DMS114 treated with DMSO at 0.1 percent for 48 hours (cell line): ENCODE results near the gene NBAS.
"Not testable (repeated sequence)": the region's sequence is repeated elsewhere in the genome, so short reads cannot be mapped to it uniquely, and the experiment has no call there.

Experiments used
- DNase-seq: peaks from one replicate; lab custom pipeline; 2025; ENCODE audit not compliant: unreplicated experiment; lab: John Stamatoyannopoulos, UW

Gene NBAS

DNA sequence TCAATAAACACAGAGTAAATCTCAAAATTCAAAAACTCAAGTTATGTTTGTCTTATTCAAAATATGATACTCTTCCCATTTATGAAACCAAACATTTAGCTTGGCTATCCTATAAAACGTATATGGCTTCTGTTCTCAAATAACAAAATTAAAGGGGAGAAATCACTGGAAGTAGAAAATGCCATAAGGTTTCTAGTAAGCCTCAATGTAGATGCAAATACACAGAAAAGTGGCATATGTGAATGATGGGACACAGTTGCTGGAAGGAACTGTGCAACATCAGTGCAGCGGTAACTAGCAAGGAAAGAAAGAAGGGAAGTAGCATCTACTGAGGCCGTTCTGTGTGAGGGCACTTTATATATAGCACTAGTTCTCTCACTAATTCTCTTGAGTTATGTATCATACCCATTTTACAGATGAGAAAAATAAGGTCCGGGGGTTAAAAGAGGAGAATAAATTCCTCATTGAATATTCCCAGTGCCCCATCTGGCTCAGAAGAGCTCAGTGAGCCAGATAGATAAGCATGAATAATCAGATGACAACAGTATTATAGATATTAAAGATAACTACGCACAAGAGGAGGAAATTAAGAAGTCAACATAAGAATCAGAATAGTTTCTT lies 27.2 kb downstream of the NBAS start:
- no peak for DNase-seq

DNA sequence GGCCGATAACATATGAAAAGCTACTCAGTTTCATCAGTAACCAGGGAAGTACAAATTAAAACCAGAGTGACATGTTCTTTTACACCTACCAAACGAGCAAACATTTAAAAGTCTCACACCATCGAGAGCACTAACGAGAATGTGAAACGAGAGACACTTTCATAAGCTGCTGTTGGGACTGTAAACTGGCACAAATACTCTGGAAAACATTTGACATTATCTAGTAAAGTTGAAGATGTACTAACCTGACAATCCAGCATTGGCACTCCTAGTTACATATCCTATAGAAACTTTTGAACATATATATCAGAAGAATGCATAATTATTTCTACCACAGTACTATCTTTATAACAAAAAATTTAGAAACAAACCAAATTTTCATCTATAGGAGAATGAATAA lies 28.1 kb downstream of the NBAS start:
- DNase-seq = no peak

DNA sequence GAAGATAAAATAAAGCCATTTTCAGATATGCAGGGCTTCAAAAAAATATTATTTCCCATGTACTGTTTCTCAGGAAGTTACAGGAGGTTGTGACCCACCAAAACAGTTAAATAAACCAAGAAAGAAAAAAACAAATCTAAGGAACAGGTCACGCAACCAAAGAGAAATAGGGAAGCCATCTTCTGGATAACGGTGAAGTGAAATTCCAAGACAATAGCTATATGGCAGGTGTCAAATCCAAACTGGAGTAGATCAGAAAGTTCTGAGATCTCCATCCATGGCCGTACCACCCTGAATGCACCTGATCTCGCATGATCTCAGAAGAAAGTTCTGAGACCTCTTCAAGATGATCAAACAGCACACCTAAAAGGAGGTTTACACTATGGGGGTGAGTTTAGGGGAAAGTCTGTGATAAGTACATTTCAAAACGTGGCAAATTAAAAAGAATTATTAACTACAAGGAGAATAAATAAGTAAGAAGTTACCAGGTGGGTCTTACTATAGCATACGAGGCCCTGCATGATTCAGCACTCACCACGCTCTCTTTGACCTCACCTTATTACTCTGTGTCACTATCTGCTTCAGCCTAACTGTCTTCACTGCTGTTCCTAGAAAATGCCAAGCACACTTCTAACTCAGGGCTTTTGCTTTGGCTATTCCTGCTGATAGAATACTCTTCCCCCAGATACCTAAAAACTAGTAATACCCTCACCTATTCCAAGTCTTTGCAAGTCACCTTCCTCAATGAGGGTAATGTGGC lies 29.9 kb downstream of the NBAS start:
- no peak for DNase-seq

DNA sequence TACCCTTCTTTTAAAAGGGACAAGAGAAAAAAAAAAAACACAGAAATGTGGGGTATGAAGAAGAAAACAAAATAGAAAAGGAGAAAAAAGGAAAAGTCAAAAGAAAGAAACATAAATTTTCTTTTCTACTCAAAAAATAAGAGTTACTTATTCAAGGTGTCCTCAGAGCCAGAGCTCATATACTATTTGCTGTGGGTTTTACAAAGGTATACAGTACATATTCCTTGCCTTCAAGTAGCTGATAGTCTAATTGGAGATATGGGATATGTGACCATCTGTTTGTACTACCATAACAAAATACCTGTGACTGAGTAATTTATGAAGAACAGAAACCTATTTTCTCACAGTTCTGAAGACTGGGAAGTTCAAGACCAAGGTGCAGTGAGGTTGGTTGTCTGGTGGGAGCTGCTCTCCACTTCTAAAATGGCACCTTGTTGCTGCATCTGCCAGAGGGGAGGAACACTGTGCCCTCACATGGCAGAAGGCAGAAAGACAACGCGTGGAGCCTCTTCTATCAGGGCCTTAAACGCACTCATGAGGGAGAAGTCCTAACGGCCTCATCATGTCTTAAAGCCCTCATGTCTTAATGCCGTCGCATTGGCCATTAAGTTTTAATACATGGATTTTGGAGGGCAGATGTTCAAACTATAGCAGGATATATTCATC lies 33.9 kb downstream of the NBAS start:
- DNase-seq = no peak

DNA sequence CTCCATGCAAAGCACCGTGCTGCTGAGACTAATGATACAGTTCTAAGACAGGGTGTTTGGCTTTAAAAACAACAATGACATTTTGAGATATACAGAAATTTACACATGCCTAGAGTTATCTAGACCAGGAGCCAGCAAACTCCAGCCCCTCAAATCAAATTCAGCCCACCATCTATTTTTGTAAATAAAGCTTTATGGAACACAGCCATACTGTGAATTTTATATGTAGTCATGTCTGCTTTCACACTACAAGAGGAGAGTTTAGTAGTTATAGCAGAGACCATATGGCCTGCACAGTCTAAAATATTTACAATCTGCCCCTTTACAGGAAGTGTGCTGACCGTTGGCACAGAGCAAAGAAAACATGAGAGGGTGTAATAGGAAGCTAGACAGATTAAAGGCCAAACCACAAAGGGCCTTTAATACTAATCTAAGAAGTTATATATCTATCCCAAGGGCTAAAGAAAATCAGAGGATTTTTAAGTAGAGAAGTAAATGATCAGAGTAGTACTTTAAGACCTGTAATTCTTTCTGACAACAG lies 39.4 kb downstream of the NBAS start:
- no peak for DNase-seq

DNA sequence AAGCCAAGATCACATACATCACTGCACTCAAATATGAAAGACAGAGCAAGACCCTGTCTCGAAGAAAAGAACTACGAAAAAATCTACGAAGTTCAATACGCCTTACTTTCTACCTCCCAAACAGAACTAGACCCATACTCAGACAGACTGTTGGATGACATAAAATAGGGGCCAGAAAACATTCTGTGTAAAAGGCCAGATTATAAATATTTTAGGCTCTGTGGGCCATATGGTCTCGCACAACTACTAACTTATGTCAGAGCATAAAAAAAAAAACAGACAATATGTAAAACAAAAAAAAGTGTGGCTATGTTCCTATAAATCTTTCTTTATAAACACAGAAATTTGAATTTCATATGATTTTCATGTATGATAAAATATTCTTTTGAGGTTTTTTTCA lies 40.8 kb downstream of the NBAS start:
- no peak for DNase-seq

DNA sequence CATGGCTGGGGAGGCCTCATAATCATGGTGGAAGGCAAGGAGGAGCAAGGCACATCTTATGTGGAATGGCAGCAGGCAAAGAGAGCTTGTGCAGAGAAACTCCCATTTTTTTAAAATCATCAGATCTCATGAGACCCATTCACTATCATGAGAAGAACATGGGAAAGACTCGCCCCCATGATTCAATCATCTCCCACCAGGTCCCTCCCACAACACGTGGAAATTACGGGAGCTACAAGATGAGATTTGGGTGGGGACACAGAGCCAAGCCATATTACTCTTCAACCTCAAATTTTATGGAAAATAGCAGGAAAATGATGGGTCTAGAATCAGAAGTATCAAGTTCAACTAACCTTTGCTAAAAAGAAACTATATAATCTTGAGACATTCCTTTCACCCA lies 42.4 kb downstream of the NBAS start:
- DNase-seq = not testable (repeated sequence)

DNA sequence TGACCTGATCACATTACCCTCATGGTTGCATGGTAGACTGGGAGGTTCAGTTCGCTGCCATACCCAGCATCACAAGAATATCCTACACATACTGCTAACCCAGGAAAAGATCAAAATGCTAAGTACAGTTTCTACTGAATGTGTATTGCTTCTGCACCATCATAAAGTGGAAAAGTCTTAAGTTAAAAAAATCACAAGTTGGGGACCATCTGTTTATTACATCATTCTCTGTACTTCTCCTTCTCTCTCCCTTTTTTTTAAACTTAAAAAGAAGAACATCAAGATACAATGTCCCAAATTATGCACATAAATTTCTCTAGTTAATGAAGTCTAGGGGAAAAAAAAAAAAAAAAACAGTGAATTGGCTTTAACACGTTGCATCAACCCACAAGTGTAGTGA lies 43.3 kb downstream of the NBAS start:
- DNase-seq = no peak

DNA sequence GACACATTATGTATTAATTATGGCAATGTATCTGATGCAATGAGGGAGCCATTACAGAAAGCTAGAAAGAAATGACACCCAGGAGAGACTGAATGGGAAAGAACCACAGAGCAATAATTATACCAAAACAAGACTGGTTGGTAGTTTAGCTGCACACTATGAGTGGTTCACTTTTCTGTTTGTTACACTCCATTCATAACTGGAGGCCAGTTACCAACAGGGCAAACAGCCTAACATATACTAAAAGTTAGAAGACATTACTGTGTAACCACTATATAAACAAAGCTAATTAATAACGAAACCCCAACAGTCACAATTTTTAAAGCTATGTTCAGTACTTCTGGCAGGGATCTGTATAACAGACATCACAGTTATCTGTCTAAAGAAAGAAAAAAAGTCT lies 49.4 kb downstream of the NBAS start:
- DNase-seq = no peak

DNA sequence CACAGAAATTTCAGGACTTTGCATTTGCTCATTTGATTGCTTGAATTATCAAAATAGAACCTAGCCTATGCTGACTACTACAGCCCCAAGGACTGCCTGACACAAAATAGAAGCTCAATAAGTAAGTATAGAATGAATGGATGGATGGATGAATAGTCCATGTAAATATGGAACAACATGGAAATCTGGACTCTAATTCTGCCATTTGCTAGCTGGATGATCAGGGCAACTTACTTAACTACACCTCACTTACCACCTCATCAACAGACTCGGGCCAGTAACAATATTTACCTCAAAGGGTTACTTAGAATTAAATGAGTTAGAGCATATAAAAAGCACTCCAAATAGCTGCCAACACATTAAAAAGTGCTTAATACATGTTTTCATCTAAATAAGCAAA lies 50.6 kb downstream of the NBAS start:
- no peak for DNase-seq

DNA sequence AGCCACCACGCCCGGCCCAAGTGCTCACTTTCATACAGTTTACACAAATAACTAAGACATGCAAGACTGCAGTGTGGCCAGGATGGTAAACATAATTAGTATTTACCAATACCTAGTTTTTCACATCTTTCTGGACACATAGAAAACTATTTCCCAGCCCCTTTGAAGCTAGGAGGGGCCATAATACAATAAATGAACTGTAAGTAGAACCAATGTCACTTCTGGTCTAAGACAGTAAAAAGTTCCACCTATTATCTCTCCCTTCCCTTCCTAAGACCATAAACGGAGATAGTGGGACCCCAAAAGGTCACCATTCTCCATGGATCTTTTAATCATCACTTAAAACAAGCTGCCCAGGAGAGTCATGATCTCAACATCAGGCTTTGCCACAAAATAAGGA lies 51.0 kb downstream of the NBAS start:
- no peak for DNase-seq

DNA sequence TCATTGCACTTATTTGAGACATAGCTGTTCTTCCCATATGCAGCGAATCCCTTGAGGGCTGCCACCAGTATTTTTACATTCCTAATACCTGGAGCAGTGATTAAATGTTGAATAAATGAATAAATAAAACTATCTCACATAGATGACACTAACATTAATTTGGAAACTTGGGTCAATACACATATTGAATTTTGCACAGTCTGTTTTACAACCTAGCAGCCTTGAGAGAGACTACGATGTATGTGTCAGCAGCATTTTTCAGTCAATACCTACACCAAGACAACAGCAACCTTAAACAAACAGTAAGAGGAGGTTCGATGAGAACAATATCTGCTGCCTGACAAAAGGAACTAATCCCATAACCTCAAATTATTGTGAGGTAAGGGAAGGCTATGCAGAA lies 53.4 kb downstream of the NBAS start:
- no peak for DNase-seq

DNA sequence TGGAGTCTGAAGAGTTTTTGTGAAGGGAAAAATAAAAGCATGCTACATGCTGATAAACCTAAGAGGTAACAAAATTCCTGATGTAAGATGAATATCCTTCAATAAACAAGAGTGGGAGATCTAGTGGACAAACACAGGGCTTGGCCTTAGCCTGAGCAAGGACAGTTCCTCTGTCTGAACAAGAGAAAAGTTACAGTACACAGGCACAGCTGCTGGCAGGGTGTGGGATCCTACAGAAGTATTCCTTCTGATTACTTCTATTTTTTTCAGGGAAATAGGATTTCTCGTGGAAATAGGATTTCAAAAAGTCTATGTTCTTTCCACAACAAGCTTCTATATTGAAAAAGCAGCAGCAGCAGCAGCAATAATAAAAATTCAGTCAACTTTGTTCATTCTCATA lies 54.1 kb downstream of the NBAS start:
- DNase-seq = no peak

DNA sequence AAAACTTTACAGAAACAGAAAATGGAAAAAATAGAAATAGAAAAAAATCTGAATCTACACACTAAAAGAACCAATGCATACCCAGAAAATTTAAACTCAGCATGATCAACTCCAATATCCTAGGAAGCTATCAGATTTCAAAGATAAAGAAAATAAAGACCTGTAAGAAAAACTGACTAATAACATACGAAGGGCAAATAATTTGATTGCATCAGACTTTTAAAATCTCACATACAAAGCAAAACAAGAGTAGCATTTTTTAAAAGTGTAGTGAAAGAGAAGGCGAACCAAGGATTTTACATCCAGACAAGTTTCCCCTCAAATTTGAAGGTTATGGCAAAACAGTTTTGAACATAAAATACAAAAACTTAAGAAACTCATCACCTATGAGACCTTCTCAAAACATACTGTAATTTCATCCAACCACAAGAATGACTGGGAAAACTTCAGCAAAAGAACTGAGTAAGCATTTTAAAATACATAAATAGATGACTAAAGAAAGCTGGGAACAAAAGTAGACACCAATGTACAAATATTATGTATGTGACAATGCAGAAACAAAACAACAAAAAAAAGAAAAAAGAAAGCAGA lies 54.8 kb downstream of the NBAS start:
- DNase-seq = no peak

DNA sequence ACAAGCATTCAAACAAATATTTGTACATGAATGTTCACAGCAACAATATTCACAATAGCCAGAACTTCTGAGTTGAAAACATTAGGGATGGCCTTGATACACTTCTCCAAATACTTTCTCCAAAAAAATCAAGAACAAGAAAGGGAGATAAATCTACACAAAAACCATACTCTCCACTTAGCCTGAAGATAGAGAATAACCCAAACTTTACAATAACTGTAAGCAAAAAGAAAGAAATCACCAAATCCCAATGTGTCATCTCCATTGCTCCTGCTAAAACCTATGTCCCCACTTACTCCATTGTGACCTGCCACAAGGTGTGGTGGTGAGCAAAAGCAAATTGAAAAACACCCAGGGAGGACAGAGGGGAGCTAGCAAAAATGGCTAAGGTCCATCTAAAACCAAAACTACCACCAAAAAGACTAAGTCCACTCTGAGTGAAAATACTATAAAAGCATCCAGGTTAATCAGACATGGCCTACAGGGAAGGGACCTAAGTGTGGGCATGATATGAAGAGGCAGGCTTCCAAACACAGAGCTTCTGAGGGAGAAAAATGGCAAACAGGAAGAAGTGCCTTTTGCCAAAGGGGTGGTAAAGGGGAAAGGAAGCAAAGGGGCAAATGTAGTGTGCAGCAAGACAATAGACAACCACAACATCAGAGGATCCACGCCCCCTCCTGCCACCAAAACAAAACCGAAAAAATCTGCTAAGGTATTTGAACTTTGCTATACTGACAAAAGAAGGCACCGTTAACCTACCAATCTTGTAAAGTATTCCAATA lies 56.1 kb downstream of the NBAS start:
- DNase-seq = no peak

DNA sequence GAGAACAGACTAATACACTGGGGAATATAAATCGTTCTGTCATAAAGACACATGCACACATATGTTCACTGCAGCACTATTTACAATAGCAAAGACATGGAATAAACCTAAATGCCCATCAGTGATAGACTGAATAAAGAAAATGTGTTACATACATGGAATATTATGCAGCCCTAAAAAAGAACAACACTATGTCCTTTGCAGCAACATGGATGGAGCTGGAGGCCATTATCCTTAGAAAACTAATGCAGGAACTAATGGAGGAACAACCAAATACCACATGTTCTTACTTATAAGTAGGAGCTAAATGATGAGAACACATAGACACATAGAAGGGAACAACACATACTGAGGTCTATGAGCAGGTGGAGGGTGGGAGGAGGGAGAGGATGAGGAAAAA lies 61.9 kb downstream of the NBAS start:
- DNase-seq = not testable (repeated sequence)

DNA sequence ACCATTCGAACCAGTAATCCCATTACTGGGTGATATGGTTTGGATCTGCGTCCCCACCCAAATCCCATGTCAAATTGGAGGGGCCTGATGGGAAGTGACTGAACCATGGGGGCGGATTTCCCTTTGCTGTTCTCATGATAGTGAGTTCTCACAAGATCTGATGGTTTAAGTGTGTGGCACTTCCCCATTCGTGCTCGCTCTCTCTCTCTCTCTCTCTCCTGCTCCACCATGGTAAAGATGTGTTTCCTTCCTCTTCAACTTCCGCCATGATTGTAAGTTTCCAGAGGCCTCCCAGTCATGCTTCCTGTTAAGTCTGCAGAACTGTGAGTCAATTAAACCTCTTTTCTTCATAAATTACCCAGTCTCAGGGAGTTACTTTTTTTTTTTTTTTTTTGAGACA lies 62.6 kb downstream of the NBAS start:
- no peak for DNase-seq

DNA sequence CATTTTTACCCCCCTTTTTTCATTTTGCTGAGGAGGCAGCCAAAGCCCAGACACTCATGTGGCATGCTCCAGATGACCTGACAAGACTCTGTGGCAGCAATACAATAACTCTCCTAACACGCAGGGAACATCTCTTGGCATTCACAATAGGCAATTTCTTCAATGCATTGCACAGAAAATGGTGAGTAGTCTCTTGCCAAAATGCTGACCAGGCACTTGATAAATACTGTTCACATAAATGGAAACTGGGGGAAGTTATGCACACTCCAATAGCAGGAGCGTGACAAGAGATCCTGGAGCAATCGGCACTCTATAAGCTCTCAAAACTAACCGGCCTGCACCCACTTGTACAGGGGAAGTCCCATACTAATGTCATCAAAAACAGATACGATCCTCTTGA lies 66.3 kb downstream of the NBAS start:
- no peak for DNase-seq

DNA sequence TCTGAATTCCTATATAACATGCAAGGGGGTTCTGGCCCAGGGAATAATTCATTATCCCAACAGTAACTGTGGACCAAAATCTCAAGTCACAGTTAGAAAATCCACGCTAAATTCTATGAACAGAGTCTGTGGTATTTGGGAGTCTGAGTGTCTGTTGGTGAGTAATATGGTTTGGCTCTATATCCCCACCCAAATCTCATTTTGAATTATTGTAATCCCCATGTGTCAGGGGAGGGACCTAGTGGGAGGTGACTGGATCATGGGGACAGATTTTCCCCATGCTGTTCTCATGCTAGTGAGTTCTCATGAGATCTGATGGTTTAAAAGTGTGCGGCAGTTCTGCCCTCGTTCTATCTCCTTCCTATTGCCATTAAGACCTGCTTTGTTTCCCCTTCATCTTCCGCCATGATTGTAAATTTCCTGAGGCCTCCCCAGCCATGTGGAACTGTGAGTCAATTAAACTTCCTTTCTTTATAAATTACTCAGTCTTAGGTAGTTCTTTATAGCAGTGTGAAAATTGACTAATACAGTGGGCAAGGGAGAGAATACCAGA lies 68.3 kb downstream of the NBAS start:
- DNase-seq = no peak

DNA sequence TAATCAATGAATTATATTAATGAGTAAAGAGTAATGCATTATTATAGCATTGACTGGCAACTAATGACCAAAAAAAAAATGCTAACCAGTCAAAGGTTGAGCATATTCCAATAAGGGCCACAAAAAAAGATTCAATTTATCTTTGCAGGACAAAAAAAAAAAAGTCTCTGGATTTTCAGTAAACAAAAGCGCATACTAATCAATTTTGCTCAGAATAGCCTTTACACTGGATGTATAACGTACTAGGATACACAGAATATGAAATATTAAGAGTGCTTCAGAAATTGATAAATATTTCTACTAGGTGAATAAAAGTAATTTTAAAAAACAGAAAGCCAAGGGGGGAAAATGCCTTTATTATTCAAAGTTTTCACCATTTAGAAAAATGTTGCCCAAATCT lies 74.4 kb downstream of the NBAS start:
- DNase-seq = no peak

DNA sequence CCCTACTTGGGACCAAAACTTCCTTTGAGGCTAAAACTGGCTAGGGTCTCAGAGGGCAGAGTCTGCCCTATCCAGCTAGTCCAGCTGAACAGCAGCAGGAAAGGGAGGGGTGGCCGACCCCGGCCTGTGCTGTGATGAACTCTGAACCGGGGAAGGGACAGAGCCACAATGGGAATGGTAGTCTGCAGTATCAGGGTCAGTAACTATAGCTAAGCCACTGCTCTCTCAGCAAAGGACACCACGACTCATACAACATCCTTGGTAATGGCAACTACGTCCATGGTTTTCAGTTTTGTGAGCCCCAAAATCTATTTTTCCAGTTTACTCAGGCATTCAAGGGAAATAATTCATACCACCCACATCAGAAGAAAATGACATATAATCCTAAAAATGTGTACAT lies 75.2 kb downstream of the NBAS start:
- DNase-seq = no peak
